NCI-H1436 treated with DMSO at 0.1 percent for 48 hours (cell line): ENCODE measurements around the gene URGCP.

Experiments used
- DNase-seq: peaks from one replicate; lab custom pipeline; 2025; lab: John Stamatoyannopoulos, UW

Gene URGCP, protein sequence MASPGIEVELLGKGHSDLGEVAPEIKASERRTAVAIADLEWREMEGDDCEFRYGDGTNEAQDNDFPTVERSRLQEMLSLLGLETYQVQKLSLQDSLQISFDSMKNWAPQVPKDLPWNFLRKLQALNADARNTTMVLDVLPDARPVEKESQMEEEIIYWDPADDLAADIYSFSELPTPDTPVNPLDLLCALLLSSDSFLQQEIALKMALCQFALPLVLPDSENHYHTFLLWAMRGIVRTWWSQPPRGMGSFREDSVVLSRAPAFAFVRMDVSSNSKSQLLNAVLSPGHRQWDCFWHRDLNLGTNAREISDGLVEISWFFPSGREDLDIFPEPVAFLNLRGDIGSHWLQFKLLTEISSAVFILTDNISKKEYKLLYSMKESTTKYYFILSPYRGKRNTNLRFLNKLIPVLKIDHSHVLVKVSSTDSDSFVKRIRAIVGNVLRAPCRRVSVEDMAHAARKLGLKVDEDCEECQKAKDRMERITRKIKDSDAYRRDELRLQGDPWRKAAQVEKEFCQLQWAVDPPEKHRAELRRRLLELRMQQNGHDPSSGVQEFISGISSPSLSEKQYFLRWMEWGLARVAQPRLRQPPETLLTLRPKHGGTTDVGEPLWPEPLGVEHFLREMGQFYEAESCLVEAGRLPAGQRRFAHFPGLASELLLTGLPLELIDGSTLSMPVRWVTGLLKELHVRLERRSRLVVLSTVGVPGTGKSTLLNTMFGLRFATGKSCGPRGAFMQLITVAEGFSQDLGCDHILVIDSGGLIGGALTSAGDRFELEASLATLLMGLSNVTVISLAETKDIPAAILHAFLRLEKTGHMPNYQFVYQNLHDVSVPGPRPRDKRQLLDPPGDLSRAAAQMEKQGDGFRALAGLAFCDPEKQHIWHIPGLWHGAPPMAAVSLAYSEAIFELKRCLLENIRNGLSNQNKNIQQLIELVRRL

DNA sequence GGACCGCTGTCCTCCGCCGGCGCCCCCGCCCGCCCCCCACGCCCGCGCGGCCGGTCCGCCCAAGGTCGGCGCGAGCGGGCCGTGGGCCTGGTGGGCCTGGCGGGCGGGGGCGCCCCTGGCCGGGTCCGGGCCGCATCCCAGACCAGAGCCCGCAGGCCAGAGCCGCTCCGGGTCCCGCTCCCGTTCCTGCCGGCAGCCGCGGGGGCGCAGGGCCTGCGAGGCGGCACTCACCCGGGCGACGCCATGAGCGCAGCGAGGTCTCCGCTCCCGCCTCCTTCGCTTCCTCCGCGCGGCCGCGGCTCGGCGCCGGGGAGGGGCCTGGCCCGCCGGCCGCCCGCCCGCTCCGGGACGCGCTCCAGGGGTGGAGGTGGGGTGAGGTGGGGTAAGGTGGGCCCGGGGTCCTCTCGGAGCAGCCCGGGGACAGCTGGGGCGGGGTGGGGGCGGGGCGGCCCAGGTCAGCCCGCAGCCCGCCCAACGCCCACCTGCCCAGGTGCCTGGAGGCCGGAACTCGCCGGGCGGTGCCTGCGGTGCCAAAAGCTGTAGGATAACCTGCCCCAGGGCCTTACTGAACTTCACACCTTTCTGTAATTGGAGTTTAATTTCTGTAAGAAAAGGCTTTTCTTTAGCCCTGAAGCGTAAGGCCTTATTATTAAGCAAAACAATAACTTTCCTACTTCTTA is at the start of gene URGCP:
URGCP (minus strand) TSS at position 266 of the 680 bp plus-strand sequence; CDS start at position 245, 21 bp downstream.
- DNase-seq = no peak

GRCh38 chr7:43956027-43956426 is 49.6 kb upstream of the URGCP start:
- no peak for DNase-seq

DNA sequence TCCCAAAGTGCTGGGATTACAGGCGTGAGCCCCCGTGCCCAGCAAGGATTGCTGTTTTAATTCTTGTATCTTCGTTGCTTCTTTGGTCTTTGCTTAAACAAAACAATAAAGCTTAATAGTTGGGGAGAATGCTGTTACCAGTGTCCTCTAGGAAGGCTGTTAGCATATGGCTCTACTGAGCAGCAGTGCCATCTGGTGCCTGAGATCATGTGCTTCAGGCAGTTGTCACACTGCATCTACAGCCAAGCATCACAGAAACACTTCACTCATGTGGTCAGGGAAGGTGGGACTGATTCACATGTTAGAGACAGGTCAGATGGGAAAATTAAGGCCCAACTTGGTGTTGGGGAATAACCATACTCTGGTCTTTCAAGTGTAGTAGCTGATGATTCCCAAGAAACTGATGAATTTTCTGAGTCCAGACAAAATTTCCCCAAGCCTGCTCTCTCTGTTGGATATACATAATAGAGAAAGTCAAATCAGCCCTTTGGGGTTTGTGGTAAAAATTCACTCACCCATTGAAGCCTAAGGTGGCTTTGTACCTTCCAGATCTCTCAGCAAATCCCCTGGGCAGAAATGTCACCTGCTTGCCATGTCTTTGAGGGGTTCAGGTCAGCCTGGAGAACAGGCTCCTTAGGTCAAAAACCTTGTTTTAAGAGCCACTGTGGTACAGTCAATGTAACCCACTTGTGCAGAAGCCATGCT is 48.3 kb upstream of the URGCP start:
- DNase-seq = no peak

- no peak for DNase-seq
Measured at GRCh38 chr7:43953071-43953470, 46.7 kb upstream of the URGCP start.

DNA sequence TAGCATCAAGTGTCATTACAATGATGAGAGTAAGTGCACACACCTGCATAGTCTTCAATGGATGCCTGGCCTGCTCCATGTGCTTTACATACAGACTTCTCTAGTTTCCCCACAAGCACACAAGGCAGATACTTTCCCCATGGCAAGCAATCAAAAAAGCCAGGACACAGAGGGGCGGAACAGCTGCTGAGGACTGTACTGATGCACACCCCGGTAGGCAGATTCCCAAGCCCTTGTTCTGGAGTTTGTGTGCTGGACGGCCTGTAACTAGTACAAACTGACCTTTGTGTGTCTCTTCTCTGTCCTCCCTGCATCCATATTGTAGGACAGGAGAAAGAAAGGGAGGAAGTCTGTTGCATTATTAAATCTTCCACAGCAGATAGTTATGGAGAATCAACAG is 45.6 kb upstream of the URGCP start:
- DNase-seq = no peak

DNA sequence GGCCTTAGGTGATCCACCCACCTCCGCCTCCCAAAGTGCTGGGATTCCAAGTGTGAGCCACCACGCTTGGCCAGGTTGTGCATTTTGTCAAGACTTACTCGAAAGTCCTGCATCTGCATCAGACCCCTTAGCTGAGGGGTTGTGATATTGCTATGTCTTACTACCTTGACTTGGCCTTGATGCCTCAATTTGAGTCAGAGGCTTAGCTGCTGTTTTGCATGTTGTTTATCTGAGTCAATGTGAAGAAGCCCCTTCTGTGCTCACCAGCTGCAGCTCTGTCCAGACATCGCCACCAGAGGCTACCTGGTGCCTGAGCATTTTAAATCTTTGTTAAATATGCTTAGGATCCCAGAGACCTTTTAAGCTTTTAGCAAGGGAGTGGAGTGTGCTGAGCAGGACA is 37.9 kb upstream of the URGCP start:
- DNase-seq = no peak

GRCh38 chr7:43943417-43944187 is 37.2 kb upstream of the URGCP start:
- DNase-seq = no peak

DNA sequence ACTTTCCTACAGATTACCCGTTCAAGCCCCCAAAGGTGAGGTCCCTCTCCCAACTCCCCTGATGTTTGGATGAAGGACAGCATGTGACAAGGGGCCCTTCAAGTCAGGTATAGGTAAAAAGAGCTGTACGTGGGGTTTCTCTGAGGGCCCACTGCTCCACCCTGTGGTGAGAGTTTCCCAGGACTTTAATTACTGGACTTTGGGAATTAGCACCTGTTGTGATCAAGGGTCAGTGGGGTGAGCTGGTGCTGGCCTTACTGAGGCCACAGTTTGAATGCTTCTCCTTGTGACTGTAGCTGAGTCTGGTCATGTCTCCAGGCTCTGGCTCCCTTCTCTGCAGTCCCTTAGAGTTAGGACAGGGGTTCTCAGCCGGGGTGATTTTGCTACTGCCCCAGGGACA is 36.6 kb upstream of the URGCP start:
- DNase-seq = no peak

DNA sequence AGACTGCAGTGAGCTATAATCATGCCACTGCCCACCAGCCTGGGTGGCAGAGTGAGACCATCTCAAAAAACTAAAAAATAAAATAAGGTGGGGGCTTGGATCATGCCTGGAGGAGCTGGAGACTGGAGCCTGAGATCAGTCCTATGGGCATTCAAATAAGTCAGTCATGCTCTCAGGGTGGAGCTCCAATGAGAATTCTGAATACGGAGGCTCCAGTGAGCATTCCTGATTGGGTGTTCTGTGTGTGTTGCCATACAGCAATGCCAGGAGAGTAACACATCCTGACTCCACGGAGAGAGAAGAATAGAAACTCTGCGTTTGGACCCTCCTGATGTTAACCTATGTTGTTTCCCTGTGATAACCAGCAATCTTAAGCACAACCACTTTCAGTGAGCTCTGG is 35.9 kb upstream of the URGCP start:
- no peak for DNase-seq

- DNase-seq = no peak
Measured at GRCh38 chr7:43938892-43939482, 32.6 kb upstream of the URGCP start.

GRCh38 chr7:43937444-43937843 is 31.0 kb upstream of the URGCP start:
- DNase-seq = no peak

GRCh38 chr7:43933902-43934560 is 27.6 kb upstream of the URGCP start:
- no peak for DNase-seq

DNA sequence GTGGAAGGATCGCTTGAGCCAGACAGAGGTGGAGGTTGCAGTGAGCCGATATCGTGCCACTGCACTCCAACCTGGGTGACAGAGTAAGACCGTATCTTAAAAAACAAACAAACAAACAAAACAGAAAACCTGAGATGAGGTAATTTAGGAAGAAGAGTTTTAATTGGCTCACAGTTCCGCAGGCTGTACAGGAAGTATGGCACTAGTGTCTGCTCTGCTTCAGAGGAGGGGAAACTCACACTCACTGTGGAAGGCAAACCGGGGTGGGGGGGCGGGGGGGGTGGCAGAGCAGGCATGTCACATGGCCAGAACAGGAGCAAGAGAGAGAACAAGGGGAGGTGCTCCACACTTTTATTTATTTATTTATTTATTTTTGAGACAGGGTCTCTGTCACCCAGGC is 24.9 kb upstream of the URGCP start:
- no peak for DNase-seq

DNA sequence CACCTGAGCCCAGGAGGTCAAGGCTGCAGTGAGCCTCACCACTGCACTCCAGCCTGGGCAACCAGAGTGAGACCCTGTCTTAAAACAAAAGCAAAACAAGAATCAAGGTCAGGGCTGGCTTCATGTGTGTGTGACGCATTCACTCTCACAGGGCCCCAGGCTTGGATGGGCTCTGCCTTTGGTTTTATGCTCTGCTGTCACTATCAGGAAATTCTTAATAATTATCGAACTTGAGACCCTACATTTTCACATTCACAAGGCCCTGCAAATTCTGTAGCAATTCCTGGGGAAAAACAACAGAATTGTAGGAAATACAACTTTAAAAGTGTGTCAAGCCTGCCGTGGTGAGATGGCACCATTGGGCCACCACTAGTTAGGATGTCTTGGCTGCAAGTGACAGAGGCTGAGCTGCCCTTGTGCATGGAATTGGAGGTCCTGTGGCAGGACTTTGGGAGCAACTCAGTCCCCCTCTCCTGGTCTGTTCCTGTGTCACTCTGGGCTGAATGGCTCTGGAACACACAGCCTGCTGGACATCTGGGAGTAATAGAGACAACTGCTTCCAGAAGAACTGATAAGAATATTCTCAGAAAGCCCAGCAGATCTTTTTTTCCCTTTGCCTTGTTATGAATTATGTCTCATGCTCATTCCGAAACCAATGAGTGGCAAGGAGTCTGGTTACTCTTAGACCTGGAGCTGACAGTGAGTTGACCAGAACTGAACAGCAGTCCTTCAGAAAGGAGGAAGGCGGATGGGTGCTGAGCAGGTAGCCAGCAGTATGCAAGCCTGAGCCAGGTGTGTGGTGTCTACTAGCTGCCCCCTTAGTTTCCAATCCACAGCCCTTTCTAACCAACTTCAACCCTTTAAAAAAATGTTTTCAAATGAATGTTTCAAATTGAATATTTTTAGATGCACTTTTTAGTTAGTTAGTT is 23.4 kb upstream of the URGCP start:
- DNase-seq = no peak

DNA sequence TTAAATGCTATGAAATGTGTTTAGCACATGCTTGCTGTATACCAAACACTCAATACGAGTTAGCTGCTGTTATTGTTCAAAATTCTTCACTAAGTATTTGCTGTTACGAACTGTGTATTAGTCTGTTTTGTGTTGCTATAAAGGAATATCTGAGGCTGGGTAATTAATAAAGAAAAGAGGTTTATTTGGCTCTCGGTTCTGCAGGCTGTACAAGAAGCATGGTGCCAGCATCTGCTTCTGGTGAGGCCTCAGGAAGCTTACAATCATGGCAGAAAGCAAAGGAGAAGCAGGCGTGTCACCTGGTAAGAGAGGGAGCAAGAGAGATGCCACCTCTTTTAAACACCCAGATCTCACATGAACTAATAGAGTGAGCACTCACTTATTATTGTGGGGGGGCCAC is 21.4 kb upstream of the URGCP start:
- no peak for DNase-seq

- DNase-seq = no peak
Measured at GRCh38 chr7:43926798-43927123, 20.4 kb upstream of the URGCP start.

- no peak for DNase-seq
Measured at GRCh38 chr7:43925984-43926797, 19.8 kb upstream of the URGCP start, which contains the start of gene UBE2D4. TSS of gene UBE2D4 (plus strand) at chr7:43926436. CDS start at chr7:43926533, 97 bp downstream.

DNA sequence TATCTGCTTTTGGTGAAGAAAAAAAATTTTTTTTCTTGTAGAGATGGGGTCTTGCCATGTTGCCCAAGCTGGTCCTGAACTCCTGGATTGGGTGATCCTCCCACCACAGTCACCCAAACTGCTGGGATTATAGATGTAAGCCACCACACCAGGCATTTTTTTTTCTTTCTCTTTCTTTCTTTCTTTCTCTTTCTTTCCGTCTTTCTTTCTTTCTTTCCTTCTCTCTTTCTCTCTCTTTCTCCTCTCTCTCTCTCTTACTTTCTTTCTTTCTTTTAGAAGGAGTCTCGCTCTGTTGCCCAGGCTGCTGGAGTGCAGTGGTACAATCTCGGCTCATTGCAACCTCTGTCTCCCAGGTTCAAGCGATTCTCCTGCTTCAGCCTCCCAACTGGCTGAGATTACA is 16.3 kb upstream of the URGCP start:
- no peak for DNase-seq
